ENCODE measurements around the gene SAMD8.

- TF ChIP-seq GATA2 (IDR thresholded peaks at IDR 0.05; ENCODE audit: low read depth, low read length) (no peak), GATA3 (IDR thresholded peaks at IDR 0.05; ENCODE audit: low read depth, low read length) (no peak)
Measured at GRCh38 chr10:75179657-75180177, 68.3 kb downstream of the SAMD8 start.
